ENCODE results near the gene RUBCN. TPM values are rescaled to one million over a fixed set of nuclear protein-coding genes. Genes with fewer than 3 reads are reported as not detected.
A peak's percentile ranks its signal among the peaks of the same experiment; 100 is the strongest.
"Not testable (repeated sequence)": the region's sequence is repeated elsewhere in the genome, so short reads cannot be mapped to it uniquely, and the experiment has no call there.

The RUBCN gene
- total RNA-seq, 4 donors from 2014 or later, result 26.9 to 44.3 (median 35.0) TPM

DNA sequence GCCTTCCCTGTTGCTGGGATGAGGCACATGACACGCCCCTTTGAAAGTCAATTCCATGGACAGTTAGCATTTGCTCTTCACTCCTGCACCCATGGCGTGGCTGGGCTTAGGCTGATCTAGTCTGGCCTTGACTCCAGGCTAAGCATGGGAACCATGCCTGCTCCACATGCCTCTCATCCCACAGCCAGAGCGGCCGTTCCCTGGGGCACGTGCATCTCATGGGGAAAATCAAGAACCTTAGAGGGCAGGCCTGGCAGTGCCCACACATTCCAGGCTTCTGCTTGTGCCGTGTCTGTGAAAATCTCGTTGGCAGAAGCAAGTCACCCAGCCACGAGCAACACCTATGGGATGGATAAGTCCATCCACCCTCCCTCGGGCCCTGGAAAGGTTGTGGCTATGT, 89.5 kb downstream of the RUBCN start:
- H3K4me3 ChIP-seq; H3K9me3 ChIP-seq; H3K27ac ChIP-seq; DNase-seq; H3K36me3 ChIP-seq; intact Hi-C loops (cut with DNase I); H3K27me3 ChIP-seq: not testable (repeated sequence)
- WGBS, 2 donors, result 90 to 95% methylated on average over 2 to 7 of the region's 9 CpGs
- H3K4me1 ChIP-seq, result peaks cover 0 to 11% (median 0%) of the 10 kb centered on the region in 3 donors

GRCh38 chr3:197646294-197646693, 90.4 kb downstream of the RUBCN start:
- WGBS, 2 donors, result 77 to 89% methylated on average over 7 to 11 of the region's 12 CpGs
- H3K4me1 ChIP-seq; H3K9me3 ChIP-seq; H3K36me3 ChIP-seq; H3K27me3 ChIP-seq; H3K4me3 ChIP-seq; DNase-seq; H3K27ac ChIP-seq; intact Hi-C loops (cut with DNase I): not testable (repeated sequence)

GRCh38 chr3:197637556-197637955, 99.1 kb downstream of the RUBCN start:
- H3K9me3 ChIP-seq; H3K4me3 ChIP-seq; intact Hi-C loops (cut with DNase I); DNase-seq; H3K4me1 ChIP-seq; H3K27me3 ChIP-seq; H3K27ac ChIP-seq: not testable (repeated sequence)
- WGBS, 2 donors, result 77 to 90% methylated on average over 2 to 8 of the region's 10 CpGs
- peaks cover 0 to 14% (median 0%) of the 10 kb centered on the region in 3 donors for H3K36me3 ChIP-seq

DNA sequence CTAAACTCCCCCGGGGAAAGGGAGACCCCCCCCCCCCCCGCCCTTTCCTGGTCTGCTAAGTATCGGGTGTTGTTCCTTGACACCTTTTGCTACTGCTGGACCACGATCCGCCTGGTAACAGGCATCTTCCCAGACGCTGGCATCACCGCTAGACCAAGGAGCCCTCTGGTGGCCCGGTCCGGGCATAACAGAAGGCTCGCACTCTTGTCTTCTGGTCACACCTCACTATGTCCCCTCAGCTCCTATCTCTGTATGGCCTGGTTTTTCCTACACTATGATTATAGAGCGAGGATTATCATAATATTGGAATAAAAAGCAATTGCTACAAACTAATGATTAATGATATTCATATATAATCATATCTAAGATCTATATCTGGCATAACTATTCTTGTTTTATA, 104.7 kb downstream of the RUBCN start:
- DNase-seq; H3K4me3 ChIP-seq; H3K9me3 ChIP-seq; H3K36me3 ChIP-seq; H3K27me3 ChIP-seq; H3K4me1 ChIP-seq; intact Hi-C loops (cut with DNase I); H3K27ac ChIP-seq: not testable (repeated sequence)
- TF ChIP-seq, protein P1, sequence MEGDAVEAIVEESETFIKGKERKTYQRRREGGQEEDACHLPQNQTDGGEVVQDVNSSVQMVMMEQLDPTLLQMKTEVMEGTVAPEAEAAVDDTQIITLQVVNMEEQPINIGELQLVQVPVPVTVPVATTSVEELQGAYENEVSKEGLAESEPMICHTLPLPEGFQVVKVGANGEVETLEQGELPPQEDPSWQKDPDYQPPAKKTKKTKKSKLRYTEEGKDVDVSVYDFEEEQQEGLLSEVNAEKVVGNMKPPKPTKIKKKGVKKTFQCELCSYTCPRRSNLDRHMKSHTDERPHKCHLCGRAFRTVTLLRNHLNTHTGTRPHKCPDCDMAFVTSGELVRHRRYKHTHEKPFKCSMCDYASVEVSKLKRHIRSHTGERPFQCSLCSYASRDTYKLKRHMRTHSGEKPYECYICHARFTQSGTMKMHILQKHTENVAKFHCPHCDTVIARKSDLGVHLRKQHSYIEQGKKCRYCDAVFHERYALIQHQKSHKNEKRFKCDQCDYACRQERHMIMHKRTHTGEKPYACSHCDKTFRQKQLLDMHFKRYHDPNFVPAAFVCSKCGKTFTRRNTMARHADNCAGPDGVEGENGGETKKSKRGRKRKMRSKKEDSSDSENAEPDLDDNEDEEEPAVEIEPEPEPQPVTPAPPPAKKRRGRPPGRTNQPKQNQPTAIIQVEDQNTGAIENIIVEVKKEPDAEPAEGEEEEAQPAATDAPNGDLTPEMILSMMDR (IDR thresholded peaks at IDR 0.05), result peak in 3 of 6 experiments; percentile 11 to 57 (median 23)
- 16 to 17% methylated on average over 2 to 4 of the region's 11 CpGs for WGBS, 2 donors

DNA sequence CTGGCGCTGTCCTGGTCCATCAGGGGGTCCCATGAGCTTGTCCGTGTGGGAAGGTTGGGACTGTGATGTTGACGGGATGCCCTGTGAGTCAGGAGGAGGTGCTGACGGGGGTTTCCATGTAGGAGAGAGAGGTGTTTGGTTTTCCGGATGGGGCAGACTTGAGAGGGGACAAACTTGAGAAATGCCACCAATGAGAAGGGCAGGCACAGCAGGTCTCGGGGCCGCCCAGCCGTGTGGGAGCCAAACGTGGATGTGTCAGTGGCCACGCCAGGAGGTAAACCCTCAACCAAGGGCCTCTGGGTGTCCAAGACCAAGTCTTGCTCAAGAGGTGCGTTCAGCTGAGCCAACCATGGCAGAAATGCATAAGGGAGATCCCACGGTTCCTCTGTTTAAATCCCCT, 105.9 kb downstream of the RUBCN start:
- H3K27me3 ChIP-seq; H3K4me3 ChIP-seq; H3K9me3 ChIP-seq; DNase-seq; intact Hi-C loops (cut with DNase I); H3K36me3 ChIP-seq; H3K27ac ChIP-seq: not testable (repeated sequence)
- peaks cover 0 to 15% (median 0%) of the 10 kb centered on the region in 3 donors for H3K4me1 ChIP-seq
- WGBS, 2 donors, result 82 to 83% methylated on average over 6 to 7 of the region's 12 CpGs

DNA sequence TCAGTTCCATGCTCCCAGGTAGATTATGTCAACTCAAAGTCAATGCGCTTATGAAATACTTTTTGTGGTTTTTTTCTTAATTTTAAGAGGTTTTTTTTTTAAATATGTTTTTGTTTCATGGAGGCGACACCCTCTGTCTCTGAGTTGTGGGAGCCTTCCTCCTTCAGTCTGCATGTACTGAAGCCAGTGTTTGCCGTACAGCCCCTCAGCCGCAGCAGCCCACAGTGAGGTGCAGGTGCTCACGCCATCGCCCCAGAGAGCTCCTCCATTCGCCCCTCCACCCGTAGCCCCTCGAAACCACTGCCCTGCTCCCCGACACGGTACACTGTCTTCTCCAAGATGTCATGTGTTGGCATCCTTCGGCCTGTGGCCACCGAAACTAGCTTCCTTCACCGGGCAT, 107.4 kb downstream of the RUBCN start:
- intact Hi-C loops (cut with DNase I); H3K36me3 ChIP-seq; H3K9me3 ChIP-seq; DNase-seq; H3K4me3 ChIP-seq; H3K27me3 ChIP-seq; H3K27ac ChIP-seq: not testable (repeated sequence)
- WGBS, 2 donors, result 91 to 93% methylated on average over 8 to 9 of the region's 14 CpGs
- peaks cover 0 to 18% (median 0%) of the 10 kb centered on the region in 3 donors for H3K4me1 ChIP-seq

DNA sequence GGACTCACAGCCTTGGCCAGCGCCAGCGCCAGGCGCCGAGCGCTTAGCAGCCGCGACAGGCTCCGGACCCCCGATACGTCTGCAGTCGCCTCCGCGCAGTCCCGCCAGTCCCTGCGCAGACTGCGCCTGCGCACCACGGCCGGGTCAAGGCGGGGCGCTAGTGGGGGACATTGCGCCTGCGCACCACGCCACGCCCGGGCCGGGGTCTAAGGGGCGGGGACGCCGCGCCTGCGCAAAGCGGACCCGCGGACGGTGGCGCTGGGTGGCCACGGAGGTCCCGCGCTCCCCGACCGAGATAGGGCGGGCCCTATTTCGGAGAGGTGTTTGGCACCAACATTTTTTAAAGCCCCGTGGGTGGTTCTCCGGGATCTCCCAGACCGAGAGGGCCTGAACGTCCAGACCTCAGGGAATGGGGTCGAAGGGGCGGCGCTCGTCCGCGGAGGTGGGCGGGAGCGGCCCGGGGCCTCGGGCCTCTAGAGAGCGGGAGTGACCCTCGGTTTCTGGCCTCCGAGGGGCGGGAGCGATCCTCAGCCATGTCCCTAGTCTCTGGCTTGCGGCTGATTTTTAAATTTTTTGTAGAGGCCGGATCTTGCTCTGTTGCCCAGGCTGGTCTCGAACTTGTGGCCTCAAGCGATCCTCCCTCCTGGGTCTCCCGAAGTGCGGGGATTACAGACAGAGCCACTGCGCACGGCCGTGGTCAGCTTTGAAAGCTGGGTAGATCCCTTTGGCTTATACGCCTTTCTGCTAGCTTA, 108.8 kb downstream of the RUBCN start:
- H3K4me1 ChIP-seq, result peaks cover 0 to 22% (median 0%) of the 10 kb centered on the region in 3 donors
- WGBS, 2 donors, result 5 to 8% methylated on average over 9 to 10 of the region's 73 CpGs
- H3K4me3 ChIP-seq, result peak overlapping the region; percentile 70 to 74 (median 70)
- intact Hi-C loops (cut with DNase I); H3K36me3 ChIP-seq; H3K9me3 ChIP-seq; DNase-seq; H3K27me3 ChIP-seq: not testable (repeated sequence)
- peak in 3 of 4 donors; percentile 7 to 91 (median 75) for TF ChIP-seq POLR2A (IDR thresholded peaks at IDR 0.05)
- TF ChIP-seq, protein P1 (IDR thresholded peaks at IDR 0.05), result peak in 1 of 6 experiments; percentile 16
- H3K27ac ChIP-seq, result peak overlapping the region; percentile 82 to 96 (median 92)

GRCh38 chr3:197627158-197627771, 109.4 kb downstream of the RUBCN start:
- H3K9me3 ChIP-seq; H3K36me3 ChIP-seq; DNase-seq; H3K27me3 ChIP-seq; intact Hi-C loops (cut with DNase I): not testable (repeated sequence)
- Histone ChIP-seq H3K27ac (peak overlapping the region; percentile 82 to 96 (median 92)), H3K4me1 (peaks cover 0 to 22% (median 0%) of the 10 kb centered on the region in 3 donors), H3K4me3 (peak overlapping the region; percentile 70 to 74 (median 70))
- no CpG with 5 or more reads among the region's 67 CpGs for WGBS, 2 donors

DNA sequence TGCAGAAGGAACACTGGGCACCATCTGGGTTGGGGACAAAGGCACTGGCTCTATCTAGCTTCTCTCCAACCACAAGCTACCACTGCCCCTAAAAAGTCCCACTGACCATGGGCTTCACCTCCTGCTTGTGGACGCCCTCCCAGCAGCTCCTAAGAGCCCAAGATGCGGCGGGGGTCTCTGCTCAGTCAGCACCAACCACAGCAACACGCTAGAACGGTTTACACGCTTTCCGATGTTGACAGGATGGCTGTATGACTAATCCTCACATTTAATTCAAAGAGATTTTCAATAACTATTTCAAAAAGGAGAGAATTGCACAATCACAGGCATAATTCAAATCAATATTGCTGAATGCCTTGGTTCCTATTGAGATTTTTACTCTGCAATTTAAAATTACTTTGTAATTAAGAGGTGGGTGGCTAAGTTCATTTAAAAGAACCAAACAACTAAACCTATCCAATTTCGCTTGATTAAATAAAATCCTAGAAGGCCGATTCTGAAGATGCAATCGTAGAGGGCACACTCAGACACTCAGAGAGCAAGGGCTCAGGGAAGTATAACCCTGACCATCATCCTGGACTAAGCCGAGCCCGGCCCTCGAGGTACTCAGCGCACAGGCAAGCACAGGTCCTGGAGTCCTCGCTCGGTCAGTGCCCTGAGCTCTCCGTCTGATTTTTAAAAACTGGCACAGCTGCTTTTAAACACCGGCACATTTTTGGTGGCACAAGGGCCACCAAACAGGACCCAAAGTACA, 110.1 kb downstream of the RUBCN start:
- intact Hi-C loops (cut with DNase I); H3K27me3 ChIP-seq; H3K9me3 ChIP-seq; DNase-seq: not testable (repeated sequence)
- WGBS, 2 donors, result 11% methylated on average over 3 of the region's 18 CpGs; no CpG with 5 or more reads in 1 of the 2 donors
- peak overlapping the region in 3 of 4 donors; percentile 47 to 96 (median 94) for H3K27ac ChIP-seq
- H3K4me3 ChIP-seq, result peak overlapping the region; percentile 70 to 74 (median 70)
- peaks cover 0 to 12% (median 2%) of the 10 kb centered on the region in 3 donors for H3K36me3 ChIP-seq
- peaks cover 0 to 22% (median 0%) of the 10 kb centered on the region in 3 donors for H3K4me1 ChIP-seq

DNA sequence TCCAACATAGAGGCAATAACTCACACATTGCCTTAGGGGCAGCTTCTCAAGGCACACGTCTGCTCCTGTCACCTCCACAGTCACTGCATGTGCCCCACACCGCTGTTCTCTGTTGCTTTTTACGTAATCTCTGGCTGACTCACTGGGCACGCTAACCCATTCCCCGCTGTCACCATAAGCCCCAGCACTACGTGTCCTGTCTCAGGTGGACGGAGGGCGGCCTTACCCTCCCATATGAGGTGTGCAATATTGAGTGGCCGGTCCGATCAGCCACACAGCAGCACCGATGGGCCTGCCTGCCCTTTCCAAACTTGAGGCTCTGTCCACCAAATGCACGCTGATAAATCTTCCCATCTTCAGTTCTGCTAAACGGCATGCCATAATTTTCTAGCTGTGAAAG, 115.2 kb downstream of the RUBCN start:
- H3K36me3 ChIP-seq, result peaks cover 0 to 59% (median 23%) of the 10 kb centered on the region in 3 donors
- H3K27ac ChIP-seq; intact Hi-C loops (cut with DNase I); H3K4me3 ChIP-seq; H3K27me3 ChIP-seq; DNase-seq; H3K9me3 ChIP-seq: not testable (repeated sequence)
- 83 to 94% methylated on average over 12 to 13 of the region's 13 CpGs for WGBS, 2 donors
- peaks cover 0 to 13% (median 0%) of the 10 kb centered on the region in 3 donors for H3K4me1 ChIP-seq

All from esophagus squamous epithelium (tissue), 5 donors.